HepG2 (cell line): ENCODE measurements around the gene MAN2A1. TPM values are rescaled to one million over a fixed set of nuclear protein-coding genes. Genes with fewer than 3 reads are reported as not detected.

Source experiments
- ATAC-seq: fragments of 200-7000 bp; cut with Tn5 transposase; 3 replicates; pipeline ENCODE4 v1.9.1; 2020; ENCODE audit warnings: mild to moderate bottlenecking, moderate library complexity
- BruUV-seq: library from RNA; stranded (reverse); fragments of 400-500 nt; replicated peaks from 2 replicates; lab custom pipeline; 2021; lab: Mats Ljungman, UMichigan
- CTCF ChIA-PET: fragments of 300-600 bp; formaldehyde crosslinking; extraction: SDS; loops from one replicate; lab custom pipeline; 2021; ENCODE audit warnings: low total read pairs, inconsistent platforms, low intra/inter-chr PET ratio; lab: Yijun Ruan, JAX
- POLR2A ChIA-PET: fragments of 350-600 bp; sonication (Branson Sonifier 250); formaldehyde crosslinking; loops from one replicate; lab custom pipeline; 2020; ENCODE audit warnings: antibody characterized with exemption, inconsistent platforms; lab: Yijun Ruan, JAX
- DNase-seq: peaks from one replicate; pipeline ENCODE4 v3.0.0-alpha.2; 2015; ENCODE audit warnings: low spot score
- FAIRE-seq: peaks from 3 replicates; lab custom pipeline; 2011; peaks lifted over from hg19 to GRCh38; lab: Jason Lieb, UNC
- H2AFZ ChIP-seq: one replicate; pipeline ENCODE4 v1.6.1; 2011; ENCODE audit warnings: low read length, inconsistent platforms
- H3K27ac ChIP-seq: fragments of 300-600 bp; 3 replicates; pipeline ENCODE4 v1.8.0; 2011; ENCODE audit warnings: mixed run types, mild to moderate bottlenecking, mixed read lengths, low read length, inconsistent platforms; ENCODE audit not compliant: insufficient read depth; ENCODE audit errors: extremely low read length
- H3K27me3 ChIP-seq, 2 experiments: fragments of 200-600 bp in 1 of 2; 2 replicates in 1 of 2; 3 replicates in 1 of 2; pipeline versions ENCODE4 v1.6.0 to v1.8.0; 2011; ENCODE audit warnings: low read length in 2 of 2, mild to moderate bottlenecking in 2 of 2, moderate library complexity in 2 of 2, inconsistent platforms in 1 of 2; ENCODE audit not compliant: insufficient read depth in 2 of 2, control insufficient read depth in 1 of 2
- H3K36me3 ChIP-seq, 2 experiments: fragments of 200-600 bp in 1 of 2; replicated peaks in 1 of 2; 2 replicates in 1 of 2; 3 replicates in 1 of 2; pipeline versions ENCODE4 v1.5.1 to v1.8.0; 2011; ENCODE audit warnings: low read length in 2 of 2, inconsistent platforms in 1 of 2; ENCODE audit not compliant: insufficient read depth in 2 of 2, control insufficient read depth in 1 of 2
- H3K4me1 ChIP-seq: 2 replicates; pipeline ENCODE4 v1.5.1; 2012; ENCODE audit warnings: low read length, inconsistent platforms; ENCODE audit not compliant: insufficient read depth
- H3K4me2 ChIP-seq: 2 replicates; pipeline ENCODE4 v1.6.0; 2011; ENCODE audit warnings: low read depth, low read length, inconsistent platforms
- H3K4me3 ChIP-seq, 3 experiments: fragments of 200-600 bp in 1 of 3; sonication (generic), shearing (Covaris generic) in 1 of 3; replicated peaks in 1 of 3; 2 replicates each; pipeline ENCODE4 v1.5.1; 2011 to 2016; ENCODE audit warnings: low read length in 3 of 3, inconsistent platforms in 2 of 3, low read depth in 2 of 3, mild to moderate bottlenecking in 2 of 3, control low read depth in 1 of 3, mixed read lengths in 1 of 3; ENCODE audit not compliant: insufficient read depth in 1 of 3
- H3K79me2 ChIP-seq: one replicate; pipeline ENCODE4 v1.6.1; 2011; ENCODE audit warnings: low read length, inconsistent platforms; ENCODE audit not compliant: insufficient read depth
- H3K9ac ChIP-seq: 2 replicates; pipeline ENCODE4 v1.6.0; 2011; ENCODE audit warnings: mild to moderate bottlenecking, low read depth, low read length, inconsistent platforms; ENCODE audit not compliant: insufficient read depth
- H3K9me3 ChIP-seq: 2 replicates; pipeline ENCODE4 v1.5.1; 2012; ENCODE audit warnings: mild to moderate bottlenecking, low read length
- H4K20me1 ChIP-seq: 2 replicates; pipeline ENCODE4 v1.6.0; 2011; ENCODE audit warnings: inconsistent platforms, mild to moderate bottlenecking, low read length, moderate library complexity; ENCODE audit not compliant: insufficient read depth
- AFF4 ChIP-seq: sonication (generic); formaldehyde crosslinking; IDR thresholded peaks from 2 replicates; pipeline ENCODE4 v1.4.0; 2020; ENCODE audit warnings: missing genetic modification reagents
- HIVEP1 ChIP-seq: sonication (generic); formaldehyde crosslinking; IDR thresholded peaks from 2 replicates; pipeline ENCODE4 v1.4.0; 2020; ENCODE audit warnings: mild to moderate bottlenecking, missing genetic modification reagents
- KDM2A ChIP-seq: sonication (generic); formaldehyde crosslinking; IDR thresholded peaks from 2 replicates; pipeline ENCODE4 v1.4.0; 2020; ENCODE audit warnings: low read depth, missing genetic modification reagents, borderline replicate concordance
- PRPF4 ChIP-seq: fragments of 200-400 bp; formaldehyde crosslinking; IDR thresholded peaks from 2 replicates; pipeline ENCODE4 v1.6.1; 2016; ENCODE audit warnings: low read length, low read depth; ENCODE audit not compliant: poor library complexity, severe bottlenecking
- RAD51 ChIP-seq: fragments of 450-650 bp; IDR thresholded peaks from 2 replicates; pipeline ENCODE4 v1.6.1; 2016; ENCODE audit warnings: borderline replicate concordance
- ZKSCAN8 ChIP-seq: IDR thresholded peaks from 2 replicates; pipeline ENCODE4 v1.6.1; 2016; ENCODE audit warnings: borderline replicate concordance, missing genetic modification reagents, missing compliant biosample characterization
- ZNF205 ChIP-seq: IDR thresholded peaks from 2 replicates; pipeline ENCODE4 v1.6.1; 2018; ENCODE audit warnings: missing biosample characterization, missing genetic modification reagents
- ZNF746 ChIP-seq: sonication (generic); formaldehyde crosslinking; IDR thresholded peaks from 2 replicates; pipeline ENCODE4 v1.8.0; 2022; ENCODE audit warnings: mild to moderate bottlenecking, missing genetic modification reagents
- WGBS: methylation state at CpG from one replicate; pipeline ENCODE4 v1.1.6; 2017; ENCODE audit warnings: low lambda C conversion rate; 5-methylcytosine and 5-hydroxymethylcytosine counted together
- in situ Hi-C: cut with HindIII; loops from 2 replicates; pipeline ENCODE4 v1.10.0; 2017; ENCODE audit warnings: low pct_unique_long_range_greater_than_20kb; ENCODE audit not compliant: extremely low pct_ligation_motif_present
- intact Hi-C: fragments of 100-400 bp; cut with micrococcal nuclease; formaldehyde crosslinking; loops from one replicate; pipeline ENCODE4 v1.10.0; 2022; ENCODE audit not compliant: unreplicated experiment
- polyA plus RNA-seq, 8 experiments: library from polyadenylated mRNA; depleted of rRNA in 3 of 8; stranded (reverse) in 7 of 8; unstranded in 1 of 8; fragments of >200 nt; fragmentation: Illumina TruSeq in 4 of 8; extraction: Trizol in 4 of 8; gene quantifications; 2 replicates each; pipeline versions ENCODE4 v1.2.1 to v1.2.3, GENCODE V29; 2011 to 2016; ENCODE audit warnings: low read depth in 4 of 8, missing spikeins in 1 of 8, mixed read lengths in 1 of 8; ENCODE audit not compliant: insufficient read depth in 1 of 8
- total RNA-seq, 5 experiments: library from RNA; depleted of rRNA; stranded (reverse); fragments of >200 nt; fragmentation: Illumina TruSeq; extraction: Trizol; gene quantifications; 2 replicates each; pipeline ENCODE4 v1.2.3, GENCODE V29; 2016; ENCODE audit warnings: low read depth in 1 of 5
- TF ChIP-seq, protein P1 (sequence below): sonication (generic); formaldehyde crosslinking; IDR thresholded peaks from 2 replicates; pipeline ENCODE4 v1.5.0; 2020; ENCODE audit warnings: mild to moderate bottlenecking, missing genetic modification reagents, borderline replicate concordance
- TF ChIP-seq, protein P2 (sequence below): IDR thresholded peaks from 2 replicates; pipeline ENCODE4 v1.6.1; 2016; ENCODE audit warnings: missing compliant biosample characterization, missing genetic modification reagents, borderline replicate concordance
- TF ChIP-seq, protein P3 (sequence below): IDR thresholded peaks from 2 replicates; pipeline ENCODE4 v1.6.1; 2016; ENCODE audit warnings: low read depth, borderline replicate concordance
- TF ChIP-seq, protein P4 (sequence below): sonication (generic); formaldehyde crosslinking; IDR thresholded peaks from 2 replicates; pipeline ENCODE4 v1.4.0; 2020; ENCODE audit warnings: missing genetic modification reagents, low read depth, mild to moderate bottlenecking, borderline replicate concordance

The MAN2A1 gene
- total and polyA plus RNA-seq, 2 of the 13 experiments (the other 11 are each of a cell fraction or from before 2014, with no cell fraction given): 56.2 to 80.5 TPM

- no peaks in the 10 kb centered on the region for H4K20me1 ChIP-seq
- in situ Hi-C loops (no loop called here), intact Hi-C loops (no loop called here)
- WGBS: 47% methylated on average over 1 of the region's 1 CpG
- no peak for DNase-seq
- no peak overlapping the region for H3K4me2 ChIP-seq
- H3K79me2 ChIP-seq: no peaks in the 10 kb centered on the region
- H3K27me3 ChIP-seq: no peaks in the 10 kb centered on the region; a peak in 1 of 5 replicates
- no peak for FAIRE-seq
- no peaks in the 10 kb centered on the region for H3K4me1 ChIP-seq
- POLR2A ChIA-PET: no interaction called here
- CTCF ChIA-PET: no interaction called here
- no peak overlapping the region for H3K9ac ChIP-seq
- no peaks in the 10 kb centered on the region for H3K36me3 ChIP-seq
- no peak for ATAC-seq
- BruUV-seq: no TSS peak
- H3K27ac ChIP-seq: no peak overlapping the region
- H2AFZ ChIP-seq: no peak overlapping the region
- TF ChIP-seq, protein P1, sequence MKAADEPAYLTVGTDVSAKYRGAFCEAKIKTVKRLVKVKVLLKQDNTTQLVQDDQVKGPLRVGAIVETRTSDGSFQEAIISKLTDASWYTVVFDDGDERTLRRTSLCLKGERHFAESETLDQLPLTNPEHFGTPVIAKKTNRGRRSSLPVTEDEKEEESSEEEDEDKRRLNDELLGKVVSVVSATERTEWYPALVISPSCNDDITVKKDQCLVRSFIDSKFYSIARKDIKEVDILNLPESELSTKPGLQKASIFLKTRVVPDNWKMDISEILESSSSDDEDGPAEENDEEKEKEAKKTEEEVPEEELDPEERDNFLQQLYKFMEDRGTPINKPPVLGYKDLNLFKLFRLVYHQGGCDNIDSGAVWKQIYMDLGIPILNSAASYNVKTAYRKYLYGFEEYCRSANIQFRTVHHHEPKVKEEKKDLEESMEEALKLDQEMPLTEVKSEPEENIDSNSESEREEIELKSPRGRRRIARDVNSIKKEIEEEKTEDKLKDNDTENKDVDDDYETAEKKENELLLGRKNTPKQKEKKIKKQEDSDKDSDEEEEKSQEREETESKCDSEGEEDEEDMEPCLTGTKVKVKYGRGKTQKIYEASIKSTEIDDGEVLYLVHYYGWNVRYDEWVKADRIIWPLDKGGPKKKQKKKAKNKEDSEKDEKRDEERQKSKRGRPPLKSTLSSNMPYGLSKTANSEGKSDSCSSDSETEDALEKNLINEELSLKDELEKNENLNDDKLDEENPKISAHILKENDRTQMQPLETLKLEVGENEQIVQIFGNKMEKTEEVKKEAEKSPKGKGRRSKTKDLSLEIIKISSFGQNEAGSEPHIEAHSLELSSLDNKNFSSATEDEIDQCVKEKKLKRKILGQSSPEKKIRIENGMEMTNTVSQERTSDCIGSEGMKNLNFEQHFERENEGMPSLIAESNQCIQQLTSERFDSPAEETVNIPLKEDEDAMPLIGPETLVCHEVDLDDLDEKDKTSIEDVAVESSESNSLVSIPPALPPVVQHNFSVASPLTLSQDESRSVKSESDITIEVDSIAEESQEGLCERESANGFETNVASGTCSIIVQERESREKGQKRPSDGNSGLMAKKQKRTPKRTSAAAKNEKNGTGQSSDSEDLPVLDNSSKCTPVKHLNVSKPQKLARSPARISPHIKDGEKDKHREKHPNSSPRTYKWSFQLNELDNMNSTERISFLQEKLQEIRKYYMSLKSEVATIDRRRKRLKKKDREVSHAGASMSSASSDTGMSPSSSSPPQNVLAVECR (CRISPR knock-in tag): no peak
- TF ChIP-seq HIVEP1 (CRISPR knock-in tag) (no peak), ZNF205 (no peak), PRPF4 (no peak), AFF4 (CRISPR knock-in tag) (no peak), RAD51 (no peak), ZNF746 (no peak), ZKSCAN8 (CRISPR knock-in tag) (no peak), KDM2A (CRISPR knock-in tag) (no peak)
- TF ChIP-seq, protein P2, sequence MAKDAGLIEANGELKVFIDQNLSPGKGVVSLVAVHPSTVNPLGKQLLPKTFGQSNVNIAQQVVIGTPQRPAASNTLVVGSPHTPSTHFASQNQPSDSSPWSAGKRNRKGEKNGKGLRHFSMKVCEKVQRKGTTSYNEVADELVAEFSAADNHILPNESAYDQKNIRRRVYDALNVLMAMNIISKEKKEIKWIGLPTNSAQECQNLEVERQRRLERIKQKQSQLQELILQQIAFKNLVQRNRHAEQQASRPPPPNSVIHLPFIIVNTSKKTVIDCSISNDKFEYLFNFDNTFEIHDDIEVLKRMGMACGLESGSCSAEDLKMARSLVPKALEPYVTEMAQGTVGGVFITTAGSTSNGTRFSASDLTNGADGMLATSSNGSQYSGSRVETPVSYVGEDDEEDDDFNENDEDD (CRISPR knock-in tag): no peak
- TF ChIP-seq, protein P3, sequence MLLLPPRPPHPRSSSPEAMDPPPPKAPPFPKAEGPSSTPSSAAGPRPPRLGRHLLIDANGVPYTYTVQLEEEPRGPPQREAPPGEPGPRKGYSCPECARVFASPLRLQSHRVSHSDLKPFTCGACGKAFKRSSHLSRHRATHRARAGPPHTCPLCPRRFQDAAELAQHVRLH: no peak
- TF ChIP-seq, protein P4, sequence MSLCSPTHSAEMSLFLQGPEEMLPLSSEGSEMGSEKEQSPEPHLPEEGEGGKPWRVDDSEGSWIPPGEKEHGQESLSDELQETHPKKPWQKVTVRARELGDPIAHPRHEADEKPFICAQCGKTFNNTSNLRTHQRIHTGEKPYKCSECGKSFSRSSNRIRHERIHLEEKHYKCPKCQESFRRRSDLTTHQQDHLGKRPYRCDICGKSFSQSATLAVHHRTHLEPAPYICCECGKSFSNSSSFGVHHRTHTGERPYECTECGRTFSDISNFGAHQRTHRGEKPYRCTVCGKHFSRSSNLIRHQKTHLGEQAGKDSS (CRISPR knock-in tag): no peak
- TF ChIP-seq, all 625 proteins: peak for 0
- no peak overlapping the region for H3K4me3 ChIP-seq
- H3K9me3 ChIP-seq: no peaks in the 10 kb centered on the region
These were observed 29.8 kb upstream of the MAN2A1 start for GRCh38 chr5:109659901-109660300.
